ENCODE results near the gene FALEC. TPM values are rescaled to one million over a fixed set of nuclear protein-coding genes. Genes with fewer than 3 reads are reported as not detected.

Gene FALEC
- total RNA-seq: 0.31 TPM in 1 of 2 replicates, not detected in the other

GRCh38 chr1:150515328-150516049 lies at the start of gene FALEC:
Gene FALEC, plus strand, starts transcription at chr1:150515752.

GRCh38 chr1:150486966-150487762 lies 28.4 kb upstream of the FALEC start, which contains the start of gene TARS2:
Gene TARS2, plus strand, starts transcription at chr1:150487419. Its CDS starts 32 bp downstream, at chr1:150487451.

GRCh38 chr1:150507912-150508864 lies 7.4 kb upstream of the FALEC start, which contains the start of gene ECM1:
Gene ECM1, plus strand, starts transcription at chr1:150508109. Its CDS starts 101 bp downstream, at chr1:150508210.

GRCh38 chr1:150548632-150549495 lies 33.3 kb downstream of the FALEC start, which contains the start of gene ADAMTSL4:
Gene ADAMTSL4, plus strand, starts transcription at chr1:150549408. Its CDS starts 2,881 bp downstream, at chr1:150552289.

GRCh38 chr1:150579110-150579944 lies 63.8 kb downstream of the FALEC start, which contains the start of gene MCL1:
Gene MCL1, minus strand, starts transcription at chr1:150579610. Its CDS starts 80 bp downstream, at chr1:150579530.

Other genes with a start within 250 kb of the FALEC start
- 88.6 and 93.3 TPM in 2 replicates for gene APH1A, start 246.7 kb upstream of the FALEC start, total RNA-seq
- gene C1orf54, start 243.0 kb upstream of the FALEC start, total RNA-seq: 81.9 and 86.9 TPM in 2 replicates
- 8.9 and 9.6 TPM in 2 replicates for gene CIART, start 233.2 kb upstream of the FALEC start, total RNA-seq
- 91.0 and 130 TPM in 2 replicates for gene MRPS21, start 221.9 kb upstream of the FALEC start, total RNA-seq
- 40.6 and 43.3 TPM in 2 replicates for gene PRPF3, start 194.2 kb upstream of the FALEC start, total RNA-seq
- gene RPRD2, start 151.6 kb upstream of the FALEC start, total RNA-seq: 6.6 and 8.1 TPM in 2 replicates
- gene TARS2, start 28.3 kb upstream of the FALEC start, total RNA-seq: 12.2 and 18.4 TPM in 2 replicates
- 16.4 and 22.4 TPM in 2 replicates for gene ECM1, start 7.6 kb upstream of the FALEC start, total RNA-seq
- gene ADAMTSL4, start 33.7 kb downstream of the FALEC start, total RNA-seq: 6.3 and 10.4 TPM in 2 replicates
- gene MCL1, start 63.9 kb downstream of the FALEC start, total RNA-seq: 265 and 309 TPM in 2 replicates
- 105 and 112 TPM in 2 replicates for gene ENSA, start 113.9 kb downstream of the FALEC start, total RNA-seq
- gene GOLPH3L, start 181.4 kb downstream of the FALEC start, total RNA-seq: 9.6 and 11.5 TPM in 2 replicates
- 0.31 and 0.40 TPM in 2 replicates for gene HORMAD1, start 205.1 kb downstream of the FALEC start, total RNA-seq

All from aortic smooth muscle cell (primary cell).